Activated T-cell treated with anti-CD3 and anti-CD28 coated beads, Interleukin-2, amount 50 U/mL, for 48 hours (primary cell): ENCODE data around the gene SLC34A3.

ENCODE experiments used
- DNase-seq, 2 experiments: peaks; one replicate each; pipeline ENCODE4 v3.0.0-alpha.2; 2020

Gene SLC34A3

DNA sequence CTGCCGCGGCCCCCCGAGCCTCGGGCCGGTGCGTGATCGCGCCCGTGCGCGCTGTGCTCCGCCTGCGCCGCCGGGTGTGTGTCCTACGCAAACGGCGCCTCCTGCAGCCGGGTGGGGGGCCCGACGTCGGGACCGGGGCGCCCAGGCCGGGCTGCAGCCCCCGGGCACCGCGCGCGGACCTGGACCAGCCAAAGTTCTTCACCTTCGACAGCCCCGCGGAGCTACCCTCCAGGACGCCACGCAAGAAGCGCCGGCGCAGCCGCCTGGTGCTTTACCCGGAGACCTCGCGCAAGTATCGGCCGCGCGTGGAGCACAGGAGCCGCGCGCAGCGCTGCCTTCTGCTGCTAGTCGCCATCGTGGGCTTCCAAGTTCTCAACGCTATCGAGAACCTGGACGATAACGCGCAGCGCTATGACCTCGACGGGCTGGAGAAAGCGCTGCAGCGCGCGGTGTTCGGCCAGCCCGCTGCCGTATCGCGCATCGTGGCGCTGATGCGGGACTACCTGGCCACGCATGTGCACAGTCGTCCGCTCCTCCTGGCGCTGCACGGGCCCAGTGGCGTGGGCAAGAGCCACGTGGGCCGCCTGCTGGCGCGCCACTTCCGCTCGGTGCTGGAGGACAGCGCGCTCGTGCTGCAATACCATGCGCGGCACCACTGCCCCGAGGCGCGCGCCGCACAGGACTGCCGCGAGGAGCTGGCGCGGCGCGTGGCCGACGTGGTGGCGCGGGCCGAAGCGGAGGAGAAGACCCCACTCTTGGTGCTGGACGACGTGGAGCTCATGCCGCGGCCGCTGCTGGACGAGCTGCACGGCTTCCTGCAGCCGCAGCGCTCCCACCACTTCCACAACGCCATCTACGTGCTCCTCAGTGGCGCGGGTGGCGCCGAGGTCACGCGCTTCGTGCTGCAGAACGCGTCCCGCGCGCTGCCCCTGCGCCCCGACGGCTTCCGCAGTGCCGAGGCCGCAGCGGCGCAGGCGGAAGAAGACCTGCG lies 48.3 kb downstream of the SLC34A3 start:
- no peak for DNase-seq

DNA sequence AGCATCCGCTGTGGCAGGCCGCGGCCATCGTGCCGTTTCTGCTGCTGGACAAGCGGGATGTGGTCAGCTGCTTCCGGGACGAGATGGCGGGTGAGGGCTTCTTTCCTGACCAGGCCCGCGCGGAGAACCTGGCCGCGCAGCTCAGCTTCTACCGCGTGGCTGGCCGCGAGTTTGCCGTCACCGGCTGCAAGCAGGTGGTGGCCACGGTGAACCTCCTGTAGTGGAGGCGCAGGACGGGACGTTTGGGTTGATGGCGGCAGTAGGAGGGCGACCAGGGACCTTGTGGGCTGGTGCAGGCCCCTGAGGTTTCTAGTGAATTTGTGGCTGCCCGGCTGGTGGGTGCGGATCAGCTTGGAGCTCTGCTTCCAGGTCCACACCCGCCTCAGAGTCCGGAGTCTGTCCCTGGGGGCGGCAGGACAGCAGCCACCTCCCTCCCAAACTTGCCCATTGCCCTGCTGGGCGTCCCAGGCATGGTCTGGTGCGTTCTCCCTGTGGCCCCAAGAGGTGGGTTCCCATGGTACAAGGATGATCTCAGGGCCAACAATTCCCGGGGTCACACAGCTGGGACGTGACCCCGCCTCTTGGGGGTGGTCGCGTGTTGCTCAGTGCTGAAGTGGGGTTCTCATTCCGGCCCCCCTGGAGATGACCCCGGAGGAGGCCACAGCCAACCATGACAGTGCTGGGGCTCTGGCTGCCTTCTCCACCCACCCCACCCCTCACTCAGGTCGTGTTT lies 49.2 kb downstream of the SLC34A3 start:
- no peak for DNase-seq

DNA sequence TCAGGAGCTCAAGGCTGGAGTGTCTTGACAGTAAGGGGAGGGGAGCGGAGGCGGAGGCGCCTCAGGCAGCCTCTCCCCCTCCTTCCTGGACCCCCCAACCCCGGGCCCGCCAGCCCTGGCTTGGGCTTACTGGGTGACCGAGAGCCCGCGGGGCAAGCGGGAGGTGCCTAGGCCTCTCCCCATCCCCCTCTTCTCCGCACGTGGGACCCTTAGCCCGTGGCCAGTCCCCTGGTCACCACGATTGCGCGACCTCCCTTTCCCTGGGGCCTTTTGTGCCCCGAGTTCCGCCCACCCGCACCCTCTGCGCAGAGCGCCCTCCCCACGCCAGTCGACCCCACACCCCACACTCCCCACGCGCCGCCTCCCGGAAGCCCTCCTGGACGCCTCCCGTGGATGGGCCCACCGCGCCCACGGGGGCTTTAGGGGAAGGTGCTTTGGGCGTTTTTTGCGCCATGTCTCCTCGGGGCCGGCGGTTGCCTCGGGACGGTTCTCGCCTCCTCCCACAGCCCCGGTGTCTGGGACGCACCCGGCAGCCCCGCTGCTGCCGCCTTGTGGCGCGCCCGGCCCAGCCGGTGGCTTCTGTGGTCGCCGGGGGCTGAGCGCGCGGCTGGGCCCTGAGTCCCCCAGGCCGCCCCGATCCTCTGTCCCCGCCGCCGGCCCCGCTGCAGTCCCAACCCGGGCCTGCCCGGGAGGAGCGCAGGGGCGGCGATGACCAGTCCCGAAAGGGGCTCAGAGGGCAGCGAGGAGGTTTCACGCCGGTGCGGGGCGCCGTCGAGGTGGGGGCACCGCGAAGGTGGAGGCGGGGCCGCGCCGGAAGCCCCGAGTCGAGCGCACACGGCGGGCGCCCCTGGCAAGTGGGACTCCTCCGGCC lies 50.0 kb downstream of the SLC34A3 start:
- no peak for DNase-seq

DNA sequence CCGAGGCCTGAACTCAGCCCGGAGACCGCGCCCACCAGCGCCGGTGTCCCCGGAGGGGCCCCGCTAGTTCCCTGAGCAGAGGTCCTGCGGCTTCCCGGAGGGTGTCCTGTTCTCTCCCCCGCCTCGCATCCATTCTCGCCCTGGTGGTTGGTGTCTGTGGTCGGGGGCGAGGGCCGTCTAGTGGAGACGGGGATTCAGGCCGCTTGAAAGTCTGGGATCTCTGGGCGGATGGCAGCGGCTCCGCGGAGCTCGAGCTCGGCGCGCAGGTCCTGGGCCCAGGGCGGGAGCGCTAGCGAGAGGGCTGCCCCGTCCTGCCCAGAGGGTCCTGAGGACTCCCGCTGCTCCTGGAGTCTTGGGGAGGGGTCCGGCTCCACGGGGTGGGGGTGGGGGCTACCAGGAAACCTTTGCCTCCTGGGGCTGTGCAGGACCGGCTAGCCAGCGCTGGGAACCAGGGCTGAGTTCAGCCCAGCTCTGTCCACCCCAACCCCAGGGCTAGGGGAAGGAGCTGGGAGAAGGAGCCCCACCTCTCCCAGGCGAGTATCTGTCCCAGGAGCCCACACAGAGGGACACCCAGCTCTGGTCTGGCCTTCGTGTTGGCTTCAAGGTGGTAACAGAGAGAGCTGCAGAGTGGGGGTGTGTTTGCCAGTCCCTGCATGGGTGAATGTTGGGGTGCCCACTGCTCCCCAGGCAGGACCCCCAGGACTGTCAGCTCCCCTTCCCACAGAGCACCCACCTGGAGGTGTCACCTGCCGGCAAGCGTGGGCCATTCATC lies 50.8 kb downstream of the SLC34A3 start:
- no peak for DNase-seq
